Measurements from ENCODE around the gene MFSD12.

MFSD12 gene

DNA sequence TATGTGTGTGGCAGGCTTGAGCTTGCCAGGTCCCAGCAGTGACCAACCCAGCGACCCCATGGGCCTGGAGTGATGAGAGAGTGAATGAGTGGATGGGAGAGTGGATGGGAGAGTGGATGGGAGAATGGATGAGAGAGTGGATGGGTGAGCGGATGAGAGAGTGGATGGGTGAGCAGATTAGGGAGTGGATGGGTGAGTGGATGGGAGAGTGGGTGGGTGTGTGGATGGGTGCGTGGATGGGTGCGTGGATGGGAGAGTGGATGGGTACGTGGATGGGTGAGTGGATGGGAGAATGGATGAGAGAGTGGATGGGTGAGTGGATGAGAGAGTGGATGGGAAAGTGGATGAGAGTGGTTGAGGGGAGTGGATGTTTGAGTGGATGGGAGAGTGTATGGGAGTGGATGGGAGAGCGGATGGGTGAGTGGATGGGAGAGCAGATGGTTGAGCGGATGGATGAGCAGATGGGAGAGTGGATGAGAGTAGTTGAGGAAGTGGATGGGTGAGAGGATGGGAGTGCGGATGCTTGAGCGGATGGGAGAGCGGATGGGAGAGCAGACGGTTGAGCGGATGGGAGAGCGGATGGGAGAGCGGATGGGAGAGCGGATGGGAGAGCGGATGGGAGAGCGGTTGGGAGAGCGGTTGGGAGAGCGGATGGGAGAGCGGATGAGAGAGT, 28.7 kb downstream of the MFSD12 start:
- TF ChIP-seq, protein P1, sequence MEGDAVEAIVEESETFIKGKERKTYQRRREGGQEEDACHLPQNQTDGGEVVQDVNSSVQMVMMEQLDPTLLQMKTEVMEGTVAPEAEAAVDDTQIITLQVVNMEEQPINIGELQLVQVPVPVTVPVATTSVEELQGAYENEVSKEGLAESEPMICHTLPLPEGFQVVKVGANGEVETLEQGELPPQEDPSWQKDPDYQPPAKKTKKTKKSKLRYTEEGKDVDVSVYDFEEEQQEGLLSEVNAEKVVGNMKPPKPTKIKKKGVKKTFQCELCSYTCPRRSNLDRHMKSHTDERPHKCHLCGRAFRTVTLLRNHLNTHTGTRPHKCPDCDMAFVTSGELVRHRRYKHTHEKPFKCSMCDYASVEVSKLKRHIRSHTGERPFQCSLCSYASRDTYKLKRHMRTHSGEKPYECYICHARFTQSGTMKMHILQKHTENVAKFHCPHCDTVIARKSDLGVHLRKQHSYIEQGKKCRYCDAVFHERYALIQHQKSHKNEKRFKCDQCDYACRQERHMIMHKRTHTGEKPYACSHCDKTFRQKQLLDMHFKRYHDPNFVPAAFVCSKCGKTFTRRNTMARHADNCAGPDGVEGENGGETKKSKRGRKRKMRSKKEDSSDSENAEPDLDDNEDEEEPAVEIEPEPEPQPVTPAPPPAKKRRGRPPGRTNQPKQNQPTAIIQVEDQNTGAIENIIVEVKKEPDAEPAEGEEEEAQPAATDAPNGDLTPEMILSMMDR (IDR thresholded peaks at IDR 0.05; ENCODE audit: low read depth, low read length) = no peak
- no peaks in the 10 kb centered on the region for H3K4me1 ChIP-seq
- H3K36me3 ChIP-seq = peaks cover 46% of the 10 kb centered on the region
- H3K9me3 ChIP-seq = no peaks in the 10 kb centered on the region
- H3K4me3 ChIP-seq (ENCODE audit: low read depth, low read length) = no peak overlapping the region
- no peak for DNase-seq
- H3K27me3 ChIP-seq = no peaks in the 10 kb centered on the region

DNA sequence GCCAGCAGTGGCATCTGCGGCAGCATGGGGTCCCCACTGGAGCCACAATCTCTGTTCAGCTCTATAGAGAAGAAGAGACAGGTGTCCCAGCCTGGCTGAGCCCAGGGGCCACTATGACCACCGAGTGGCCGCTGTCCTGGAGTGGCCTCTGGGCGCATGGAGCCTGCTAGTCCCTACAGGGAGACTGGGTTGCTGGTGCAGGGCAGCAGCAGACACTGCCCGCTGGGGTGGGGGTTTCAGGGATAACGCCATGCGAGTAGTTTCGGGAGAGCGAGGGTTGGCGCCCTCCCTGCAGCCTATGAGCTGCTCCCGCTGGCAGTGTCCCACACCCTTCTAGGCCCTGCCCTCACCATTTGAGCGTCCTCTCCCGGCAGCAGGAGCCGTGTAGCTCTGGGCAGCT, 29.3 kb downstream of the MFSD12 start:
- DNase-seq = no peak
- Histone ChIP-seq H3K27me3 (no peaks in the 10 kb centered on the region), H3K9me3 (no peaks in the 10 kb centered on the region), H3K4me1 (no peaks in the 10 kb centered on the region), H3K36me3 (peaks cover 47% of the 10 kb centered on the region), H3K4me3 (ENCODE audit: low read depth, low read length) (no peak overlapping the region)
- TF ChIP-seq, protein P1 (IDR thresholded peaks at IDR 0.05; ENCODE audit: low read depth, low read length) = no peak

DNA sequence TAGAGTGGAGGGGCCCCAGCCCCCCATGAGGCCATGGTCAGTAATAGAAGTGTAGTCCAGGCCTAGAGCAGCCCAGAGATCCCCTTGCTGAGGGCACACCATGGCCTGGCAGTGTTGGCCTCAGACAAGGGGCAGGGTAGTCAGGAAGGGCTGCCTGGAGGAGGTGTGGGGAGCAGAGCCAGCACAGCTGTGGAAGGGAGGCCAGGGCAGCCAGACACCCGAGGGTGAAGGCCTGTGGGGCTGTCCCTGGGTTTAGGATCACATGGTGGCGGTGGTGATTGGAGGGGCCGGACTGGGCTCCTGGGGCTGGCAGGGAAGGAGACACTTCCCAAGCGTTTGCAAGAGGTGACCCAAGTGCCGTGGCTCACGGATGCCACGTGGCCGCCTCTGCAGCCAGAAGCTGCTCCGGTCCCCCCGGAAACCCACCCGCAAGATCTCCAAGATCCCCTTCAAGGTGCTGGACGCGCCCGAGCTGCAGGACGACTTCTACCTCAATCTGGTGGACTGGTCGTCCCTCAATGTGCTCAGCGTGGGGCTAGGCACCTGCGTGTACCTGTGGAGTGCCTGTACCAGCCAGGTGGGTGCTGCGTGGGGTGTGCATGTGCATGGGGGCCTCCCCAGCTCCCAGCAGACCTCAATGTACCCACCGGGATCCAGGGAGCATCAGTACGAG, 30.0 kb downstream of the MFSD12 start:
- Histone ChIP-seq H3K4me1 (no peaks in the 10 kb centered on the region), H3K4me3 (ENCODE audit: low read depth, low read length) (no peak overlapping the region), H3K9me3 (no peaks in the 10 kb centered on the region), H3K27me3 (no peaks in the 10 kb centered on the region), H3K36me3 (peaks cover 42% of the 10 kb centered on the region)
- TF ChIP-seq, protein P1 (IDR thresholded peaks at IDR 0.05; ENCODE audit: low read depth, low read length) = no peak
- no peak for DNase-seq

GRCh38 chr19:3526507-3527237, 30.7 kb downstream of the MFSD12 start:
- Histone ChIP-seq H3K4me1 (no peaks in the 10 kb centered on the region), H3K4me3 (ENCODE audit: low read depth, low read length) (no peak overlapping the region), H3K9me3 (no peaks in the 10 kb centered on the region), H3K27me3 (no peaks in the 10 kb centered on the region), H3K36me3 (peaks cover 39% of the 10 kb centered on the region)
- DNase-seq = no peak
- TF ChIP-seq, protein P1 (IDR thresholded peaks at IDR 0.05; ENCODE audit: low read depth, low read length) = peak; percentile 30

- Histone ChIP-seq H3K36me3 (peaks cover 32% of the 10 kb centered on the region), H3K4me1 (peaks cover 12% of the 10 kb centered on the region), H3K9me3 (no peaks in the 10 kb centered on the region), H3K27me3 (no peaks in the 10 kb centered on the region), H3K4me3 (ENCODE audit: low read depth, low read length) (no peak overlapping the region)
- DNase-seq = no peak
- TF ChIP-seq, protein P1 (IDR thresholded peaks at IDR 0.05; ENCODE audit: low read depth, low read length) = no peak
Observed at GRCh38 chr19:3524904-3525451, 32.4 kb downstream of the MFSD12 start.

Measured in BE2C (cell line).